HG02678 (cell line): ENCODE results near the gene JMJD1C.

ENCODE experiments used
- ATAC-seq: cut with Tn5 transposase; IDR thresholded peaks from one replicate; pipeline ENCODE4 v1.9.1; 2021; ENCODE audit warnings: mild to moderate bottlenecking, moderate library complexity; ENCODE audit not compliant: unreplicated experiment

JMJD1C gene

GRCh38 chr10:63480237-63480636, 14.5 kb upstream of the JMJD1C start:
- no peak for ATAC-seq

GRCh38 chr10:63478564-63478963, 12.8 kb upstream of the JMJD1C start:
- ATAC-seq = no peak

- ATAC-seq = no peak
These were observed 12.2 kb upstream of the JMJD1C start for GRCh38 chr10:63477927-63478326.

- no peak for ATAC-seq
These were observed 8.7 kb upstream of the JMJD1C start for GRCh38 chr10:63474488-63474887.

- no peak for ATAC-seq
These were observed 5.2 kb upstream of the JMJD1C start for GRCh38 chr10:63470928-63471327.

- no peak for ATAC-seq
These were observed 3.2 kb upstream of the JMJD1C start for GRCh38 chr10:63468947-63469346.

GRCh38 chr10:63467841-63468240, 2.1 kb upstream of the JMJD1C start:
- ATAC-seq = no peak

GRCh38 chr10:63466144-63466935, 563 bp upstream of the JMJD1C start:
- peak; percentile 29 for ATAC-seq

- ATAC-seq = peak; percentile 48
These were observed 1.1 kb downstream of the JMJD1C start for GRCh38 chr10:63464402-63465292.

GRCh38 chr10:63462442-63462841, 3.3 kb downstream of the JMJD1C start:
- ATAC-seq = no peak

GRCh38 chr10:63458177-63458576, 7.6 kb downstream of the JMJD1C start:
- no peak for ATAC-seq

GRCh38 chr10:63457594-63457993, 8.2 kb downstream of the JMJD1C start:
- ATAC-seq = no peak

GRCh38 chr10:63456437-63457210, 9.2 kb downstream of the JMJD1C start:
- ATAC-seq = no peak

GRCh38 chr10:63455507-63455906, 10.3 kb downstream of the JMJD1C start:
- ATAC-seq = no peak

GRCh38 chr10:63454631-63455030, 11.1 kb downstream of the JMJD1C start:
- ATAC-seq = no peak

- ATAC-seq = no peak
These were observed 13.3 kb downstream of the JMJD1C start for GRCh38 chr10:63452524-63452923.

- no peak for ATAC-seq
These were observed 18.9 kb downstream of the JMJD1C start for GRCh38 chr10:63446716-63447440.

- no peak for ATAC-seq
These were observed 24.4 kb downstream of the JMJD1C start for GRCh38 chr10:63441404-63441803.

- no peak for ATAC-seq
These were observed 26.2 kb downstream of the JMJD1C start for GRCh38 chr10:63439607-63440006.
